Calu3 (cell line): ENCODE data around the gene DEDD2. TPM values are rescaled to one million over a fixed set of nuclear protein-coding genes. Genes with fewer than 3 reads are reported as not detected.
A peak's percentile ranks its signal among the peaks of the same experiment; 100 is the strongest.

ENCODE experiments used
- BruUV-seq: library from RNA; stranded (reverse); fragments of 400-500 nt; replicated peaks from 2 replicates; lab custom pipeline; 2021; lab: Mats Ljungman, UMichigan
- CTCF ChIA-PET: fragments of 300-600 bp; sonication (Branson Sonifier 250); formaldehyde crosslinking; loops from one replicate; lab custom pipeline; 2022; ENCODE audit warnings: antibody characterized with exemption; lab: Charles Lee
- DNase-seq: peaks from one replicate; pipeline ENCODE4 v3.0.0; 2022
- H3K27ac Mint-ChIP-seq: one replicate; pipeline ENCODE4 v1.8.0; 2022; ENCODE audit warnings: mixed read lengths; ENCODE audit not compliant: unreplicated experiment
- H3K27me3 Mint-ChIP-seq: one replicate; pipeline ENCODE4 v1.8.0; 2022; ENCODE audit warnings: mixed read lengths; ENCODE audit not compliant: unreplicated experiment
- H3K36me3 Mint-ChIP-seq: one replicate; pipeline ENCODE4 v1.8.0; 2022; ENCODE audit warnings: mild to moderate bottlenecking, moderate library complexity, mixed read lengths; ENCODE audit not compliant: insufficient read depth, unreplicated experiment
- H3K4me1 Mint-ChIP-seq: one replicate; pipeline ENCODE4 v1.8.0; 2022; ENCODE audit warnings: mild to moderate bottlenecking, low read depth, mixed read lengths; ENCODE audit not compliant: unreplicated experiment
- H3K4me3 Mint-ChIP-seq: one replicate; pipeline ENCODE4 v1.8.0; 2022; ENCODE audit warnings: mild to moderate bottlenecking, low read depth, moderate library complexity, mixed read lengths; ENCODE audit not compliant: unreplicated experiment
- H3K9me3 Mint-ChIP-seq: one replicate; pipeline ENCODE4 v1.8.0; 2022; ENCODE audit warnings: low read depth, mixed read lengths; ENCODE audit not compliant: unreplicated experiment
- CTCF ChIP-seq: fragments of 200-600 bp; IDR thresholded peaks from one replicate; pipeline ENCODE4 v1.8.0; 2022; ENCODE audit warnings: antibody characterized with exemption; ENCODE audit not compliant: unreplicated experiment
- intact Hi-C: fragments of 100-400 bp; cut with micrococcal nuclease; formaldehyde crosslinking; loops from one replicate; pipeline ENCODE4 v1.10.0; 2022; ENCODE audit not compliant: unreplicated experiment
- total RNA-seq: library from RNA; stranded (reverse); gene quantifications from 2 replicates; pipeline ENCODE4 v1.2.3, GENCODE V29; 2022

The DEDD2 gene
- total RNA-seq, 1 experiment from 2014 or later, result 78.3 TPM

GRCh38 chr19:42253245-42254088, 36.0 kb upstream of the DEDD2 start:
- Mint-ChIP-seq H3K27ac (peak overlapping the region; percentile 92), H3K36me3 (peaks cover 76% of the 10 kb centered on the region), H3K9me3 (no peaks in the 10 kb centered on the region), H3K4me1 (peaks cover 34% of the 10 kb centered on the region), H3K27me3 (no peaks in the 10 kb centered on the region), H3K4me3 (peak overlapping the region; percentile 92)
- BruUV-seq, result no TSS peak
- DNase-seq, result peak; percentile 72
- no peak for TF ChIP-seq CTCF
- intact Hi-C loops, result no loop called here
- CTCF ChIA-PET, result no interaction called here

- peak; percentile 48 for DNase-seq
- no peaks in the 10 kb centered on the region for H3K9me3 Mint-ChIP-seq
- intact Hi-C loops, result no loop called here
- BruUV-seq, result TSS peak; percentile 47
- H3K27me3 Mint-ChIP-seq, result no peaks in the 10 kb centered on the region
- peaks cover 78% of the 10 kb centered on the region for H3K36me3 Mint-ChIP-seq
- no peak for TF ChIP-seq CTCF
- peak overlapping the region; percentile 92 for H3K4me3 Mint-ChIP-seq
- CTCF ChIA-PET, result interaction anchor here (0.6 to 1.4 kb wide), 2 partner anchors 10 to 11 kb away, joined by 4 to 5 read pairs; no protein-coding TSS in a partner anchor
- peak overlapping the region; percentile 92 for H3K27ac Mint-ChIP-seq
- peaks cover 34% of the 10 kb centered on the region for H3K4me1 Mint-ChIP-seq
Observed at GRCh38 chr19:42252365-42253244, 35.1 kb upstream of the DEDD2 start.

GRCh38 chr19:42251572-42252358, 34.3 kb upstream of the DEDD2 start:
- CTCF ChIA-PET, result interaction anchor here (0.6 to 1.4 kb wide), 4 partner anchors 9 to 130 kb away, joined by 3 to 5 read pairs (median 4); no protein-coding TSS in a partner anchor
- Mint-ChIP-seq H3K27ac (peak overlapping the region; percentile 92), H3K9me3 (no peaks in the 10 kb centered on the region), H3K4me1 (peaks cover 33% of the 10 kb centered on the region), H3K4me3 (peak overlapping the region; percentile 92), H3K27me3 (no peaks in the 10 kb centered on the region), H3K36me3 (peaks cover 79% of the 10 kb centered on the region)
- DNase-seq, result no peak
- no peak for TF ChIP-seq CTCF
- intact Hi-C loops, result no loop called here
- no TSS peak for BruUV-seq
